Natural killer cell treated with Interleukin-12 subunit alpha and Interleukin-12 subunit beta and Interleukin-15 and Interleukin-18, amount 100 ng/mL, for 72 hours (primary cell): ENCODE measurements around the gene CRYBB2. TPM values are rescaled to one million over a fixed set of nuclear protein-coding genes. Genes with fewer than 3 reads are reported as not detected.

ENCODE experiments used
- total RNA-seq, 2 donors: library from RNA; stranded (reverse); gene quantifications; one replicate each; pipeline ENCODE4 v1.2.3, GENCODE V29; 2022

CRYBB2 gene
- total RNA-seq, 2 donors from 2014 or later, result not detected

Other genes starting within 250 kb of the CRYBB2 start
- gene CRYBB3, start 19.8 kb upstream of the CRYBB2 start, total RNA-seq, result under 1 TPM in 1 of 2 donors, not detected in 1; 0.78 TPM